GM12878 (cell line): ENCODE results near the gene WNT16. TPM values are rescaled to one million over a fixed set of nuclear protein-coding genes. Genes with fewer than 3 reads are reported as not detected.

Experiments used
- ATAC-seq: fragments of 200-7000 bp; cut with Tn5 transposase; 3 replicates; pipeline ENCODE4 v1.9.1; 2020; ENCODE audit warnings: mild to moderate bottlenecking, moderate library complexity
- BruUV-seq: library from RNA; stranded (reverse); fragments of 400-500 nt; replicated peaks from 2 replicates; lab custom pipeline; 2021; lab: Mats Ljungman, UMichigan
- CTCF ChIA-PET: fragments of 300-600 bp; sonication (Branson Sonifier 250); formaldehyde crosslinking; extraction: SDS; loops from one replicate; lab custom pipeline; 2021; ENCODE audit warnings: inconsistent platforms; lab: Yijun Ruan, JAX
- POLR2A ChIA-PET: fragments of 350-600 bp; formaldehyde crosslinking; extraction: SDS; loops from one replicate; lab custom pipeline; 2021; ENCODE audit warnings: inconsistent platforms; lab: Charles Lee
- RAD21 ChIA-PET: fragments of 300-600 bp; sonication (Branson Sonifier 250); formaldehyde crosslinking; loops from one replicate; lab custom pipeline; 2023; ENCODE audit warnings: antibody characterized with exemption; ENCODE audit not compliant: unreplicated experiment; lab: Charles Lee
- SMC1A ChIA-PET: fragments of 300-600 bp; sonication (Branson Sonifier 250); formaldehyde crosslinking; loops from one replicate; lab custom pipeline; 2023; ENCODE audit not compliant: unreplicated experiment, uncharacterized antibody; lab: Charles Lee
- DNase-seq: peaks from one replicate; pipeline ENCODE4 v3.0.0-alpha.2; 2011; ENCODE audit warnings: low read depth, low spot score
- FAIRE-seq: peaks from 3 replicates; lab custom pipeline; 2011; peaks lifted over from hg19 to GRCh38; lab: Jason Lieb, UNC
- H2AFZ ChIP-seq: 2 replicates; pipeline ENCODE4 v1.6.0; 2011; ENCODE audit warnings: low read depth, low read length, control low read depth; ENCODE audit not compliant: control insufficient read depth
- H3K27ac ChIP-seq: 2 replicates; pipeline ENCODE4 v1.5.1; 2011; ENCODE audit warnings: control low read depth; ENCODE audit not compliant: control insufficient read depth, insufficient read depth
- H3K27me3 ChIP-seq, 2 experiments: replicated peaks in 1 of 2; 2 replicates each; pipeline versions ENCODE4 v1.6.0 to v1.6.1; 2011; ENCODE audit warnings: low read length in 1 of 2; ENCODE audit not compliant: control insufficient read depth in 2 of 2, insufficient read depth in 2 of 2
- H3K36me3 ChIP-seq, 2 experiments: 2 replicates each; pipeline ENCODE4 v1.5.1; 2011; ENCODE audit warnings: low read length in 1 of 2; ENCODE audit not compliant: control insufficient read depth in 2 of 2, insufficient read depth in 2 of 2
- H3K4me1 ChIP-seq: 2 replicates; pipeline ENCODE4 v1.6.1; 2011; ENCODE audit warnings: mild to moderate bottlenecking, low read length, moderate library complexity, mixed read lengths; ENCODE audit not compliant: control insufficient read depth, insufficient read depth
- H3K4me2 ChIP-seq: 2 replicates; pipeline ENCODE4 v1.6.0; 2011; ENCODE audit warnings: control low read depth; ENCODE audit not compliant: control insufficient read depth, insufficient read depth
- H3K4me3 ChIP-seq: fragments of 200-600 bp; sonication (generic); 2 replicates; pipeline ENCODE4 v1.5.1; 2016
- H3K79me2 ChIP-seq: 2 replicates; pipeline ENCODE4 v1.6.0; 2011; ENCODE audit warnings: low read length; ENCODE audit not compliant: control insufficient read depth, insufficient read depth
- H3K9ac ChIP-seq: 2 replicates; pipeline ENCODE4 v1.8.0; 2011; ENCODE audit warnings: low read length, control low read depth, mixed read lengths; ENCODE audit not compliant: control insufficient read depth, insufficient read depth
- H3K9me3 ChIP-seq: replicated peaks from 3 replicates; pipeline ENCODE4 v1.5.1; 2011; ENCODE audit warnings: mild to moderate bottlenecking, low read length; ENCODE audit not compliant: control insufficient read depth, insufficient read depth
- H4K20me1 ChIP-seq: 2 replicates; pipeline ENCODE4 v1.6.0; 2011; ENCODE audit not compliant: control insufficient read depth, insufficient read depth
- ATF7 ChIP-seq: fragments of 450-650 bp; IDR thresholded peaks from 2 replicates; pipeline ENCODE4 v1.6.1; 2016; ENCODE audit warnings: low read depth, mild to moderate bottlenecking
- BHLHE40 ChIP-seq, 2 experiments: fragments of 450-650 bp in 1 of 2; IDR thresholded peaks; 2 replicates each; pipeline ENCODE4 v1.6.1; 2011 to 2017; ENCODE audit warnings: low read depth in 2 of 2, borderline replicate concordance in 1 of 2, improper control_type of control experiment in 1 of 2, low read length in 1 of 2, mild to moderate bottlenecking in 1 of 2
- CEBPB ChIP-seq, 2 experiments: fragments of 150-350 bp in 1 of 2; IDR thresholded peaks; 2 replicates each; pipeline ENCODE4 v1.6.1; 2012 to 2014; ENCODE audit warnings: low read depth in 2 of 2, low read length in 2 of 2, borderline replicate concordance in 1 of 2, inconsistent platforms in 1 of 2
- JUNB ChIP-seq: IDR thresholded peaks from 2 replicates; pipeline ENCODE4 v1.6.1; 2016; ENCODE audit warnings: antibody characterized with exemption, mild to moderate bottlenecking
- KLF5 ChIP-seq: fragments of 450-650 bp; IDR thresholded peaks from 2 replicates; pipeline ENCODE4 v1.6.1; 2014; ENCODE audit warnings: mild to moderate bottlenecking; ENCODE audit not compliant: partially characterized antibody
- NFYB ChIP-seq: IDR thresholded peaks from 2 replicates; pipeline ENCODE4 v1.6.1; 2011; ENCODE audit warnings: low read depth, mild to moderate bottlenecking, low read length, improper control_type of control experiment, moderate library complexity; ENCODE audit not compliant: insufficient read depth
- NRF1 ChIP-seq: conservative IDR thresholded peaks from 2 replicates; pipeline ENCODE4 v1.6.1; 2011; ENCODE audit warnings: mild to moderate bottlenecking, low read depth, low read length, improper control_type of control experiment
- POU2F2 ChIP-seq: IDR thresholded peaks from 3 replicates; pipeline ENCODE4 v1.6.1; 2011; ENCODE audit warnings: low read depth, mild to moderate bottlenecking, low read length, borderline replicate concordance
- PRDM15 ChIP-seq: fragments of 450-650 bp; formaldehyde crosslinking; IDR thresholded peaks from 2 replicates; pipeline ENCODE4 v1.4.0; 2020; ENCODE audit warnings: mild to moderate bottlenecking, moderate library complexity
- SMARCA5 ChIP-seq: fragments of 450-650 bp; IDR thresholded peaks from 2 replicates; pipeline ENCODE4 v1.6.1; 2017; ENCODE audit warnings: mild to moderate bottlenecking
- USF2 ChIP-seq: IDR thresholded peaks from 2 replicates; pipeline ENCODE4 v1.6.1; 2011; ENCODE audit warnings: low read depth, low read length, improper control_type of control experiment, borderline replicate concordance
- WGBS: methylation state at CpG from one replicate; pipeline ENCODE4 v1.1.6; 2016; ENCODE audit warnings: low lambda C conversion rate; ENCODE audit not compliant: insufficient replicate concordance, insufficient coverage; ENCODE audit errors: missing lambda C conversion rate; 5-methylcytosine and 5-hydroxymethylcytosine counted together
- in situ Hi-C: fragments of 300-500 bp; cut with MboI; formaldehyde crosslinking; loops from 9 replicates; pipeline ENCODE4 v1.14.3; 2018; ENCODE audit warnings: mixed read lengths
- intact Hi-C: fragments of 100-400 bp; cut with micrococcal nuclease; formaldehyde crosslinking; loops from one replicate; pipeline ENCODE4 v1.14.2; 2022; ENCODE audit not compliant: unreplicated experiment
- polyA plus RNA-seq, 11 experiments: library from polyadenylated mRNA; depleted of rRNA in 4 of 11; unstranded in 6 of 11; stranded (reverse) in 5 of 11; fragments of >200 nt; fragmentation: Nextera tagmentation in 4 of 11; fragmentation: Illumina TruSeq in 1 of 11; extraction: Ambion mirVana in 4 of 11; extraction: Trizol in 1 of 11; gene quantifications; 1 replicate in 1 of 11; 2 replicates in 10 of 11; pipeline versions ENCODE4 v1.2.1 to v1.2.3, GENCODE V29; 2011 to 2016; ENCODE audit warnings: inconsistent platforms in 2 of 11, missing spikeins in 2 of 11, low read depth in 1 of 11
- total RNA-seq, 4 experiments: library from RNA; depleted of rRNA in 3 of 4; stranded (reverse); fragments of >200 nt in 3 of 4; fragmentation: Illumina TruSeq in 1 of 4; extraction: Trizol in 1 of 4; gene quantifications; 2 replicates each; pipeline versions ENCODE4 v1.2.1 to v1.2.3, GENCODE V29; 2013 to 2021

The WNT16 gene
- total and polyA plus RNA-seq, 10 of the 15 experiments (the other 5 are each of a cell fraction or from before 2014, with no cell fraction given): 0.05 to 0.11 (median 0.06) TPM; not detected in 5

GRCh38 chr7:121342631-121343030 is 13.8 kb downstream of the WNT16 start:
- no peak overlapping the region for H3K4me3 ChIP-seq
- no peak overlapping the region for H2AFZ ChIP-seq
- H3K36me3 ChIP-seq: peaks cover 0 to 4% of the 10 kb centered on the region in 2 experiments; a peak in 3 of 4 replicates
- H3K9me3 ChIP-seq: no peaks in the 10 kb centered on the region
- RAD21 ChIA-PET: no interaction called here
- H3K9ac ChIP-seq: no peak overlapping the region
- no peaks in the 10 kb centered on the region for H3K4me1 ChIP-seq
- BruUV-seq: no TSS peak
- in situ Hi-C loops: no loop called here
- DNase-seq: no peak
- 92% methylated on average over 4 of the region's 4 CpGs for WGBS
- FAIRE-seq: no peak
- H3K27me3 ChIP-seq: no peaks in the 10 kb centered on the region
- H4K20me1 ChIP-seq: no peaks in the 10 kb centered on the region
- no peak for TF ChIP-seq JUNB
- TF ChIP-seq BHLHE40 (IDR thresholded peaks at IDR 0.05; ENCODE audit: borderline replicate concordance in 1 of 2, low read depth in 2 of 2, low read length in 1 of 2): no peak
- TF ChIP-seq, all 136 proteins: peak for 0
- no peak for ATAC-seq
- Histone ChIP-seq H3K27ac (no peak overlapping the region), H3K79me2 (no peaks in the 10 kb centered on the region), H3K4me2 (no peak overlapping the region)
- ChIA-PET POLR2A (no interaction called here), CTCF (no interaction called here), SMC1A (interaction anchor here (0.6 to 1.6 kb wide), 2 partner anchors 24 to 208 kb away, joined by 3 to 5 read pairs; no protein-coding TSS in a partner anchor)
- intact Hi-C loops: no loop called here

- no peak overlapping the region for H3K4me3 ChIP-seq
- ChIA-PET SMC1A (interaction anchor here (0.6 kb wide), 1 partner anchor 209 kb away, joined by 3 read pairs; no protein-coding TSS in a partner anchor), CTCF (no interaction called here), RAD21 (no interaction called here), POLR2A (no interaction called here)
- 67% methylated on average over 3 of the region's 3 CpGs for WGBS
- no peak overlapping the region for H3K9ac ChIP-seq
- ATAC-seq (no peak), DNase-seq (no peak), FAIRE-seq (no peak)
- H2AFZ ChIP-seq: no peak overlapping the region
- no peaks in the 10 kb centered on the region for H3K27me3 ChIP-seq
- no peaks in the 10 kb centered on the region for H3K4me1 ChIP-seq
- intact Hi-C loops: no loop called here
- no peaks in the 10 kb centered on the region for H3K9me3 ChIP-seq
- H3K36me3 ChIP-seq: peaks cover 0 to 4% of the 10 kb centered on the region in 2 experiments; a peak in 3 of 4 replicates
- no peaks in the 10 kb centered on the region for H3K79me2 ChIP-seq
- in situ Hi-C loops: no loop called here
- no peak overlapping the region for H3K27ac ChIP-seq
- no TSS peak for BruUV-seq
- no peaks in the 10 kb centered on the region for H4K20me1 ChIP-seq
- no peak overlapping the region for H3K4me2 ChIP-seq
- TF ChIP-seq NRF1: no peak
- no peak for TF ChIP-seq SMARCA5
- TF ChIP-seq POU2F2: no peak
- no peak for TF ChIP-seq CEBPB (IDR thresholded peaks at IDR 0.05; ENCODE audit: borderline replicate concordance in 1 of 2, low read depth in 2 of 2, low read length in 2 of 2)
- TF ChIP-seq PRDM15 (CRISPR knock-in tag): no peak
- no peak for TF ChIP-seq ATF7
- TF ChIP-seq NFYB: no peak
- no peak for TF ChIP-seq USF2
- TF ChIP-seq KLF5: no peak
Measured at GRCh38 chr7:121343302-121343701, 14.5 kb downstream of the WNT16 start.
